HG02588 (cell line): ENCODE results near the gene TP73.

Source experiments
- ATAC-seq: cut with Tn5 transposase; IDR thresholded peaks from one replicate; pipeline ENCODE4 v1.9.1; 2021; ENCODE audit warnings: mild to moderate bottlenecking, moderate library complexity; ENCODE audit not compliant: unreplicated experiment

The TP73 gene

GRCh38 chr1:3651930-3652547 is at the start of gene TP73:
TSS of gene TP73 (plus strand) at chr1:3652516. CDS start at chr1:3682366, 29,850 bp downstream.
- no peak for ATAC-seq

- no peak for ATAC-seq
These were observed 49.2 kb upstream of the TP73 start for GRCh38 chr1:3603156-3603555.

GRCh38 chr1:3603571-3604467 is 48.5 kb upstream of the TP73 start:
- no peak for ATAC-seq

GRCh38 chr1:3604468-3604974 is 47.8 kb upstream of the TP73 start:
- ATAC-seq: no peak

GRCh38 chr1:3604997-3605823 is 47.1 kb upstream of the TP73 start:
- ATAC-seq: no peak

GRCh38 chr1:3606779-3607702 is 45.3 kb upstream of the TP73 start:
- ATAC-seq: no peak

- no peak for ATAC-seq
These were observed 44.6 kb upstream of the TP73 start for GRCh38 chr1:3607703-3608065.

- ATAC-seq: no peak
These were observed 44.2 kb upstream of the TP73 start for GRCh38 chr1:3608154-3608553.

GRCh38 chr1:3609016-3609768 is 43.1 kb upstream of the TP73 start:
- ATAC-seq: no peak

GRCh38 chr1:3609769-3610526 is 42.4 kb upstream of the TP73 start:
- ATAC-seq: no peak

GRCh38 chr1:3610527-3611169 is 41.7 kb upstream of the TP73 start:
- ATAC-seq: no peak

GRCh38 chr1:3611170-3612019 is 40.9 kb upstream of the TP73 start, which contains the start of gene MEGF6:
TSS of gene MEGF6 (minus strand) at chr1:3611508. CDS start at chr1:3611268, 240 bp downstream.
- ATAC-seq: no peak

GRCh38 chr1:3612123-3612522 is 40.2 kb upstream of the TP73 start:
- no peak for ATAC-seq

GRCh38 chr1:3614755-3615742 is 37.3 kb upstream of the TP73 start:
- ATAC-seq: no peak

- ATAC-seq: no peak
These were observed 35.5 kb upstream of the TP73 start for GRCh38 chr1:3616861-3617260.

GRCh38 chr1:3617806-3618345 is 34.4 kb upstream of the TP73 start:
- ATAC-seq: no peak
